SU-DHL-6 (cell line): ENCODE measurements around the gene NRXN2.

ENCODE experiments used
- EZH2phosphoT487 ChIP-seq: fragments of 200-600 bp; sonication (generic), shearing (Covaris generic); conservative IDR thresholded peaks from 2 replicates; pipeline ENCODE4 v1.6.1; 2018; ENCODE audit warnings: mild to moderate bottlenecking, antibody characterized with exemption, low read length, moderate library complexity, mixed read lengths
- TF ChIP-seq, protein P1 (sequence below): fragments of 200-600 bp; sonication (generic); IDR thresholded peaks from one replicate; pipeline ENCODE4 v1.5.1; 2017; ENCODE audit warnings: antibody characterized with exemption, mild to moderate bottlenecking, low read length, moderate library complexity; ENCODE audit not compliant: insufficient read depth, poor library complexity, severe bottlenecking

DNA sequence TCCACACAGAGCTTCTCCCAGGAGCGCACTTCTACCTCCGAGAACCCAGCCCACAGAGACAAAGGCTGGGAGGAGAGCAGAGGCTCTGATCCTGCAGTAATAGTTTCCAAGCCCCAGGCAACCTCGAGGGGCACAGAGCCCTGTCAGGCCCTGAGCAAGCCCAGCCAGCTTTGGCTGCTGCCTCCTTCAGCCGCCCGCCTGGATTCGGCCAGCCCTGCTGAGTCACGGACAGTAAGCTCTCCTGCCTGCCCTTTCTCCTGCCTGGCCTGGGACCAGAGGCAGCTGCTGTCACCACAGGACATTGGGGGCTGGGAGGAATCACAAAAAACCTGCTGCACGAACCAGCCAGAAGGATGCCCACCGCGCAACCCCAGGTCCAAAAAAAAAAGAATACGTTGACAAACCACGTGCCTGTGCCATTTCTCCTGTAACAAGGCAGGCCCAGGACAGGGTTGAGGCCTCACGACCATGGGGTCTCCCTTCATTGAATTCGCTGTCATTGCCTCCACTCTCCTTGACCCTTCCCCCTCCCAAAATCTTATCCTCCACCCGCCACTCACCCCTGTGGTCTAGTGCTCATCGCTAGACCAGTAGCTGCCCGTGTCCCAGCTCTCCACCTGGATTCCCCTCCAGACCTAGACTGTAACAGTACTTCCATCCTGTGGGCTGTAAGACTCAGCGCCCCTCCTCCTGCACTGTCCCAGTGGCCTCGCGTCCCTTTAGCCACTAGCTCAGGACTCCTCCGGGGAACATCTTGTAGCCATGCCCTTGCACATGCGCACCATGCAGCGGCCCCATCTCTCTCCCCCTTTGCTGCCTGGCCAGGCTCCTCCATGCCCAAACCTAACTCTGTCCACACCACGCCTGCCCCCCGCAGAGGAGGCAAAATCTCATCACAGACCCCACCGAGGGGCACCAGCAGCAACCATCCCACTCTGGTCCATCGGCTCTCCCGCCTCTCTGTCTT lies 139.4 kb downstream of the NRXN2 start:
- TF ChIP-seq, protein P1, sequence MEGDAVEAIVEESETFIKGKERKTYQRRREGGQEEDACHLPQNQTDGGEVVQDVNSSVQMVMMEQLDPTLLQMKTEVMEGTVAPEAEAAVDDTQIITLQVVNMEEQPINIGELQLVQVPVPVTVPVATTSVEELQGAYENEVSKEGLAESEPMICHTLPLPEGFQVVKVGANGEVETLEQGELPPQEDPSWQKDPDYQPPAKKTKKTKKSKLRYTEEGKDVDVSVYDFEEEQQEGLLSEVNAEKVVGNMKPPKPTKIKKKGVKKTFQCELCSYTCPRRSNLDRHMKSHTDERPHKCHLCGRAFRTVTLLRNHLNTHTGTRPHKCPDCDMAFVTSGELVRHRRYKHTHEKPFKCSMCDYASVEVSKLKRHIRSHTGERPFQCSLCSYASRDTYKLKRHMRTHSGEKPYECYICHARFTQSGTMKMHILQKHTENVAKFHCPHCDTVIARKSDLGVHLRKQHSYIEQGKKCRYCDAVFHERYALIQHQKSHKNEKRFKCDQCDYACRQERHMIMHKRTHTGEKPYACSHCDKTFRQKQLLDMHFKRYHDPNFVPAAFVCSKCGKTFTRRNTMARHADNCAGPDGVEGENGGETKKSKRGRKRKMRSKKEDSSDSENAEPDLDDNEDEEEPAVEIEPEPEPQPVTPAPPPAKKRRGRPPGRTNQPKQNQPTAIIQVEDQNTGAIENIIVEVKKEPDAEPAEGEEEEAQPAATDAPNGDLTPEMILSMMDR: no peak
- no peak for TF ChIP-seq EZH2phosphoT487
